Umbilical cord (tissue), 2 donors: Measurements from ENCODE around the gene PDGFRA. TPM values are rescaled to one million over a fixed set of nuclear protein-coding genes. Genes with fewer than 3 reads are reported as not detected.
A peak's percentile ranks its signal among the peaks of the same experiment; 100 is the strongest.
"Not testable (repeated sequence)": the region's sequence is repeated elsewhere in the genome, so short reads cannot be mapped to it uniquely, and the experiment has no call there.

Experiments used
- DNase-seq: peaks from one replicate; pipeline ENCODE4 v3.0.0-alpha.2; 2015; ENCODE audit warnings: low spot score
- total RNA-seq: library from RNA; depleted of rRNA; stranded (reverse); fragments of >200 nt; gene quantifications from one replicate; pipeline ENCODE4 v1.2.3, GENCODE V29; 2014; ENCODE audit warnings: low replicate concordance; ENCODE audit not compliant: insufficient read depth

The PDGFRA gene
- total RNA-seq, 1 donor from 2014 or later, result 465 TPM

- peak; percentile 56 for DNase-seq
Measured at GRCh38 chr4:54318904-54319303, 89.8 kb downstream of the PDGFRA start.

GRCh38 chr4:54320826-54321685 lies 92.0 kb downstream of the PDGFRA start:
- no peak for DNase-seq

- peak; percentile 55 for DNase-seq
Measured at GRCh38 chr4:54322818-54323417, 93.8 kb downstream of the PDGFRA start.

DNA sequence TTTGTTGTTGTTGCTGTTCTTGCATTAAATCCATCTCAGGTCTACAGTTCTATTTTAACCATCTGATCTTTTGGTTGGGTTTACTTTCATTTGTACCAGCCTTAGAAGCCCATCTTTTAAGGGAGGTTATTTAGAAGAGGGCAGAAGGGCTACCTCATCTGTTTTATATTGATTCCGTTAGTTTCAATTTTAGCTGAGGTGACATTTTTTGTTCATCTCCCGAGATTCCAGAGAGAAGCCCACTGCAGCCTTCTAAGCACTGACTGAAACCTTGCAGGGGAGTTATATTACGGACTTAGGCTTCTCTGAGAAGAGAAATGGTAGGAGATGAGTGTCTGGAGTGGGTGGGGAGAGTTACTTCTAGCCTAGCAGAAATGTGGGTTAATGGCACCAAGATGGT lies 101.8 kb downstream of the PDGFRA start:
- no peak for DNase-seq

- DNase-seq, result no peak
Measured at GRCh38 chr4:54332542-54332941, 103.4 kb downstream of the PDGFRA start.

DNA sequence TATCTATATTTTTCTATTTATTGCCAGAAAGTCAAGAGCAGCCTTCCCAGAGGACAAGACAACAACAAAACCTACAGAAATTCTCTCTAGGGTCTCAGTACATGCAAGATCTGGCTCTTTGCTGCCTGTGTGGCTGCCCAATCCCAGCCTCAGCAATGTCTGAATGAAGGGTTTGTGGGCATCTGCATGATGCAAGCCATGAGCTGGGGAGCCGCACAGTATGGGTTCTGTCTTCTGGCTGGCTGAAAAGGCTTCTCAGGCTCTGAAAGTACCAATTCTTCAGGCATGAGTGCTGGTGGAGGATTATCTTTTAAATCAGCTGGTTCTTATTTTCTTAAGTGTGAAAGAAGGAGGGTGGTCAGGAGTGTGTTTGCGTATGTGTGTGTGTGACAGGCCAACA lies 104.6 kb downstream of the PDGFRA start:
- no peak for DNase-seq

DNA sequence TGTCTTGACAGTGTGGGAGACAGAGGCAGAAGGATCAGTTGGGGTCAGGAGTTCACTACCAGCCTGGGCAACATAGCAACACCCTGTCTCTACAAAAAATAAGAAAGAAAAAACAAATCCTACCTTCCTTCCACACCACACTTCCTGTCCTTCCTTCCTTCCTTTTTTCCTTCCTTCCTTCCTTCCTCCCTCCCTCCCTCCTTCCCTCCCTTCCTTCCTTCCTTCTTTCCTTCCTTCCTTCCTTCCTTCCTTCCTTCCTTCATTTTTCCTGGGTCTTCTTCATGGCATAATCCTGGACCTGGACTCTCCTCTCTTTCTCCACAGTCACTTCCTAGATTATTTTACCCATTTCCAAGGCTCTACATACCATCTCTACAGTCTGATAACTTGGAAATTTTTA lies 105.7 kb downstream of the PDGFRA start:
- DNase-seq, result not testable (repeated sequence)

DNA sequence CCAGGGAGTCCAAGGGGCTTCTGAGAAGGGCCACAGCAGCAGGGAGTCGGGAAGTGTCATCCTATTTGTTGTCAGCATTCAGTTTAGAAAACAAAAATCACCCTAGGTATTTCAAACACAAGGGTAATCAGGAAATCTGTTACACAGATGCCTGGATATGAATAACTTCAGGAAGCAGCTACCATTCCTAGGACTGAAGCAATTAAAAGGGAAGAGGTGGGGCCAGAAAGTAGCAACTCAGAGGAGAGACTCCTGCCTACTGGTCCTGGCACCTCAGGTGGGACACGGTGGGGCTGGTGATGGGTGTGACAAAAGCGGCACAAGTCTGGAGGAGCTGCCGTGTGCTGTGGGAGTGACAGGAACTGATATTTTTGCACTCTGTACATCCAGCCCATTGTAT lies 107.9 kb downstream of the PDGFRA start:
- no peak for DNase-seq

GRCh38 chr4:54342067-54342466 lies 113.0 kb downstream of the PDGFRA start:
- not testable (repeated sequence) for DNase-seq

Other genes with a start within 250 kb of the PDGFRA start
- 72.5 TPM for gene CHIC2, start 164.7 kb upstream of the PDGFRA start, total RNA-seq
- 14.0 TPM for gene GSX2, start 129.1 kb upstream of the PDGFRA start, total RNA-seq